Measurements from ENCODE around the gene PTPRS. TPM values are rescaled to one million over a fixed set of nuclear protein-coding genes. Genes with fewer than 3 reads are reported as not detected.
A peak's percentile ranks its signal among the peaks of the same experiment; 100 is the strongest.
"Not testable (repeated sequence)": the region's sequence is repeated elsewhere in the genome, so short reads cannot be mapped to it uniquely, and the experiment has no call there.

Gene PTPRS
- total RNA-seq (2022) (15.0 and 27.1 TPM in 2 replicates), Bru-seq, nascent RNA (percentile 41 among the genes with signal in this experiment), BruChase-seq, experiment 1, labeled RNA remaining after a 6-hour chase (percentile 54 among the genes with signal in this experiment), BruChase-seq, experiment 2, labeled RNA remaining after a 2-hour chase (percentile 47 among the genes with signal in this experiment)
- long read RNA-seq, partial matches to known transcripts = 2 of 11 reads
- long read RNA-seq, other reads (novel, unspliced or antisense) = 9 of 11 reads

- no TSS peak for BruUV-seq (replicated peaks)
- H3K27me3 Mint-ChIP-seq (ENCODE audit: insufficient read depth, unreplicated experiment) = peaks cover 45% of the 10 kb centered on the region
- peak; percentile 53 for DNase-seq (ENCODE audit: unreplicated experiment)
- peak within 1 kb of the TSS; percentile 72 for H3K4me3 Mint-ChIP-seq (ENCODE audit: unreplicated experiment)
- peaks cover 8% of the 10 kb centered on the region for H3K4me1 Mint-ChIP-seq (ENCODE audit: insufficient read depth, unreplicated experiment)
- no peaks in the 10 kb centered on the region for H3K9me3 Mint-ChIP-seq (ENCODE audit: unreplicated experiment)
- intact Hi-C loops (cut with micrococcal nuclease) = no loop called here
- no peak within 1 kb of the TSS for H3K27ac Mint-ChIP-seq (ENCODE audit: low read depth, unreplicated experiment)
- no peak for TF ChIP-seq CTCF (IDR thresholded peaks at IDR 0.05; ENCODE audit: unreplicated experiment)
- ChIA-PET POLR2A (no interaction called here), CTCF (interaction anchor here (0.5 to 1.2 kb wide), 3 partner anchors 11 to 310 kb away, joined by 3 to 4 read pairs (median 3); no protein-coding TSS in a partner anchor)
- H3K36me3 Mint-ChIP-seq (ENCODE audit: insufficient read depth, unreplicated experiment) = no peaks in the 10 kb centered on the region
Observed at GRCh38 chr19:5340637-5341447, at the start of gene PTPRS. Gene PTPRS, minus strand, starts transcription at chr19:5340812. Its CDS starts 54,672 bp downstream, at chr19:5286140.

DNA sequence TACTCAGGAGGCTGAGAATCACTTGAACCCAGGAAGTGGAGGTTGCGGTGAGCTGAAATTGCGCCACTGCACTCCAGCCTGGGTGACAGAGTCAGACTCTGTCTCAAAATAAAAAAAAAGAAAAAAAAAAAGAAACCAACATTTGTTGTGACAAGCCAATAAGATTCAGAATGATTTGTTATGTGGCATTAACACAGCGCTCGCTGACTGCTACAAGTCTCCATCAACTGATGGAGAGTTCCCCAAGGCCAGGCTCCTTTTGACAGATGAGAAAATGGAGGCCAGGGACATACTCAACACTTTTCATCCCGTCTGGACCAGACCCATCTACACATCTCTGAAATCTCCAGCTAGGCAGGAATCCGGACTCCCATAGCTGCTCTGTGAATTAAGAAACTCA, 48.7 kb upstream of the PTPRS start:
- intact Hi-C loops (cut with micrococcal nuclease) = no loop called here
- no TSS peak for BruUV-seq (replicated peaks)
- DNase-seq (ENCODE audit: unreplicated experiment) = no peak

DNA sequence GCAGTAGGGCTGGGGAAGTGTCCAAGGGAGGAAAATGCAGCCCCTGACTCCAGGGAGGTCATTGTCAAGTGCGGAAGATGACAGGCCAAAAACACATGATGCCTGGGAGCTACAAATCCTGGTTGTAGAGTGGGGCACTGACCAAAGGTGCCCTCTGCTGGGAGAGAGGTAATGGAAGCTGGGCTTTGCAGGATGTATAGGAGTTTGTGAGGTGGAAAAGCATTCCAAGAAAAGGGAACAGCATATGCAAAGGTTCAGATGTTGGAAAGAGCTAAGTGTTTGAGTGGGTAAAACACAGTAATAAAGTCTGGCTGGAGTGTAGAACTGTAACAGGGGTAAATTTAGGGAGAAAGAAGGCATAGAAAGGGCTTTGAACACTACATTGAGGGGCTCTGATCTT, 46.9 kb upstream of the PTPRS start:
- ChIA-PET POLR2A (no interaction called here), CTCF (interaction anchor here (0.6 kb wide), 1 partner anchor 12 kb away, joined by 3 read pairs; no protein-coding TSS in a partner anchor)
- DNase-seq (ENCODE audit: unreplicated experiment) = no peak
- peaks cover 23% of the 10 kb centered on the region for H3K9me3 Mint-ChIP-seq (ENCODE audit: unreplicated experiment)
- H3K36me3 Mint-ChIP-seq (ENCODE audit: insufficient read depth, unreplicated experiment) = peaks cover 4% of the 10 kb centered on the region
- no peak overlapping the region for H3K27ac Mint-ChIP-seq (ENCODE audit: low read depth, unreplicated experiment)
- TF ChIP-seq CTCF (IDR thresholded peaks at IDR 0.05; ENCODE audit: unreplicated experiment) = no peak
- H3K27me3 Mint-ChIP-seq (ENCODE audit: insufficient read depth, unreplicated experiment) = peaks cover 60% of the 10 kb centered on the region
- no peak overlapping the region for H3K4me3 Mint-ChIP-seq (ENCODE audit: unreplicated experiment)
- no peaks in the 10 kb centered on the region for H3K4me1 Mint-ChIP-seq (ENCODE audit: insufficient read depth, unreplicated experiment)
- no TSS peak for BruUV-seq (replicated peaks)
- intact Hi-C loops (cut with micrococcal nuclease) = no loop called here

More for the DNA sequence above, 48.7 kb upstream of the PTPRS start:
- no peak for TF ChIP-seq CTCF (IDR thresholded peaks at IDR 0.05; ENCODE audit: unreplicated experiment)
- ChIA-PET POLR2A (interaction anchor here (0.7 kb wide), 1 partner anchor 558 kb away, joined by 4 read pairs; no protein-coding TSS in a partner anchor), CTCF (interaction anchor here (0.7 kb wide), 1 partner anchor 35 kb away, joined by 3 read pairs; no protein-coding TSS in a partner anchor)
- H3K4me1 Mint-ChIP-seq (ENCODE audit: insufficient read depth, unreplicated experiment) = no peaks in the 10 kb centered on the region
- peaks cover 8% of the 10 kb centered on the region for H3K9me3 Mint-ChIP-seq (ENCODE audit: unreplicated experiment)
- no peaks in the 10 kb centered on the region for H3K36me3 Mint-ChIP-seq (ENCODE audit: insufficient read depth, unreplicated experiment)
- no peak overlapping the region for H3K27ac Mint-ChIP-seq (ENCODE audit: low read depth, unreplicated experiment)
- H3K4me3 Mint-ChIP-seq (ENCODE audit: unreplicated experiment) = no peak overlapping the region
- peaks cover 79% of the 10 kb centered on the region for H3K27me3 Mint-ChIP-seq (ENCODE audit: insufficient read depth, unreplicated experiment)

DNA sequence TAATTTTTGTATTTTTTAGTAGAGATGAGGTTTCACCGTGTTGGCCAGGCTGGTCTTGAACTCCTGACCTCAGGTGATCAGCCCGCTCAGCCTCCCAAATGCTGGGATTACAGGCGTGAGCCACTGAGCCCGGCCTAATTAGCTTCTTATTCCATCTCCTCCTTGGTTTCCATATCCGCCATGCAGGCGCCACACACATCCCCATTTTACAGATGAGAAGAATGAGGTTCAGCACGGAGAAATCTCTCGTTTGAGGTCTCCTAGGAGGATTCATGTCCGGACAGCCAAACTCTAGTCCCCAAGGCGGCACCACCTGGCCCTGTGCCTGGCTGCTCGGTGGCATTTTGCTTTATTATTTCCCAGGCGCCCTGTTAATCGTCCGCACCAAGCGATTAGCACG, 46.2 kb upstream of the PTPRS start:
- DNase-seq (ENCODE audit: unreplicated experiment) = no peak
- no TSS peak for BruUV-seq (replicated peaks)
- ChIA-PET CTCF (interaction anchor here (0.6 kb wide), 1 partner anchor 11 kb away, joined by 3 read pairs; no protein-coding TSS in a partner anchor), POLR2A (no interaction called here)
- no peak for TF ChIP-seq CTCF (IDR thresholded peaks at IDR 0.05; ENCODE audit: unreplicated experiment)
- Mint-ChIP-seq H3K27me3 (ENCODE audit: insufficient read depth, unreplicated experiment) (peaks cover 53% of the 10 kb centered on the region), H3K27ac (ENCODE audit: low read depth, unreplicated experiment) (no peak overlapping the region), H3K36me3 (ENCODE audit: insufficient read depth, unreplicated experiment) (peaks cover 9% of the 10 kb centered on the region), H3K9me3 (ENCODE audit: unreplicated experiment) (peaks cover 26% of the 10 kb centered on the region), H3K4me1 (ENCODE audit: insufficient read depth, unreplicated experiment) (no peaks in the 10 kb centered on the region), H3K4me3 (ENCODE audit: unreplicated experiment) (no peak overlapping the region)
- intact Hi-C loops (cut with micrococcal nuclease) = no loop called here

GRCh38 chr19:5381197-5381596, 40.6 kb upstream of the PTPRS start:
- BruUV-seq (replicated peaks); intact Hi-C loops (cut with micrococcal nuclease): not testable (repeated sequence)
- CTCF ChIA-PET = interaction anchor here (0.6 to 0.7 kb wide), 3 partner anchors 91 to 155 kb away, joined by 3 read pairs; no protein-coding TSS in a partner anchor

More at GRCh38 chr19:5381197-5381596, 40.6 kb upstream of the PTPRS start:
- POLR2A ChIA-PET; DNase-seq (ENCODE audit: unreplicated experiment); H3K4me3 Mint-ChIP-seq (ENCODE audit: unreplicated experiment); H3K27ac Mint-ChIP-seq (ENCODE audit: low read depth, unreplicated experiment); H3K27me3 Mint-ChIP-seq (ENCODE audit: insufficient read depth, unreplicated experiment); H3K4me1 Mint-ChIP-seq (ENCODE audit: insufficient read depth, unreplicated experiment): not testable (repeated sequence)
- Mint-ChIP-seq H3K36me3 (ENCODE audit: insufficient read depth, unreplicated experiment) (peaks cover 11% of the 10 kb centered on the region), H3K9me3 (ENCODE audit: unreplicated experiment) (peaks cover 18% of the 10 kb centered on the region)

All from MCF 10A (cell line).